ENCODE measurements around the gene GPR156. TPM values are rescaled to one million over a fixed set of nuclear protein-coding genes. Genes with fewer than 3 reads are reported as not detected.

The GPR156 gene
- total RNA-seq, 1 experiment from 2014 or later, result 2.2 TPM

DNA sequence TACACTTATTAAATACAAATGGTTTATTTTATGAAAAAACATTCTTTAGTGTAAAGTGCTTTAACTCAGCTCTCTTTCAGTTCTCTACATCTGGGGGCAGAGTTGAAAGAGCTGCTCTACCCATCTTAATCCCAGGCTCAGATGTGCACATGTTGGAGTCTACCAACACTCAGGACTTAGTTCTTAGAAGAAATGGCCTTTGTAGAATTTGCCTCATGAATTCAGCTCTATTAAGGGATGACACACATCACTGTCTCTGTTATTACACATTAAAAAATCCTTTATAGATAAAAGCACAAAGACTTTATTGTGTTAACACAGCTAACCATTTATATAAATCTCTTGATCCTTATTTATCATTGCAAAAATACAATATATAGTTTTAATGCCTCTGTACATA lies 159.0 kb downstream of the GPR156 start:
- no peak for DNase-seq (ENCODE audit: low read depth)

- no peak for DNase-seq (ENCODE audit: low read depth)
Measured at GRCh38 chr3:120119846-120120510, 165.0 kb downstream of the GPR156 start.

Other genes starting within 250 kb of the GPR156 start
- gene GSK3B, start 190.8 kb downstream of the GPR156 start, total RNA-seq (2014; rRNA removed; shearing (Covaris generic)), result 36.3 and 61.7 TPM in 2 replicates
- 31.4 and 40.0 TPM in 2 replicates for gene LRRC58, start 64.1 kb upstream of the GPR156 start, total RNA-seq (2014; rRNA removed; shearing (Covaris generic))
- 762 and 1,312 TPM in 2 replicates for gene FSTL1, start 165.8 kb upstream of the GPR156 start, total RNA-seq (2014; rRNA removed; shearing (Covaris generic))

Data from M059J (cell line).